GM23338 (cell line): ENCODE results near the gene TOLLIP. TPM values are rescaled to one million over a fixed set of nuclear protein-coding genes. Genes with fewer than 3 reads are reported as not detected.
"Not testable (repeated sequence)": the region's sequence is repeated elsewhere in the genome, so short reads cannot be mapped to it uniquely, and the experiment has no call there.

Experiments
- ATAC-seq: fragments of 200-7000 bp; cut with Tn5 transposase; 3 replicates; pipeline ENCODE4 v1.9.1; 2020
- DNase-seq: peaks from one replicate; pipeline ENCODE4 v3.0.0-alpha.2; 2015; ENCODE audit warnings: low spot score
- H2AFZ ChIP-seq: fragments of 200-600 bp; sonication (generic); 2 replicates; pipeline ENCODE4 v1.8.0; 2016; ENCODE audit warnings: antibody characterized with exemption, mild to moderate bottlenecking, moderate library complexity
- H3F3A ChIP-seq: fragments of 200-600 bp; sonication (generic); replicated peaks from 2 replicates; pipeline ENCODE4 v1.8.0; 2017; ENCODE audit warnings: antibody characterized with exemption, mixed run types, low read depth
- H3K27ac ChIP-seq: fragments of 200-600 bp; sonication (generic); 2 replicates; pipeline ENCODE4 v1.6.1; 2016; ENCODE audit warnings: low read depth
- H3K27me3 ChIP-seq: fragments of 200-600 bp; sonication (generic); 2 replicates; pipeline ENCODE4 v1.8.0; 2016; ENCODE audit warnings: mild to moderate bottlenecking, mixed run types, moderate library complexity; ENCODE audit not compliant: insufficient read depth
- H3K36me3 ChIP-seq: fragments of 200-600 bp; sonication (generic); 2 replicates; pipeline ENCODE4 v1.8.0; 2016; ENCODE audit warnings: mild to moderate bottlenecking; ENCODE audit not compliant: insufficient read depth
- H3K4me1 ChIP-seq: fragments of 200-600 bp; sonication (generic); 2 replicates; pipeline ENCODE4 v1.8.0; 2016; ENCODE audit warnings: mild to moderate bottlenecking, moderate library complexity; ENCODE audit not compliant: insufficient read depth
- H3K4me2 ChIP-seq: fragments of 200-600 bp; sonication (generic); 2 replicates; pipeline ENCODE4 v1.7.1; 2017; ENCODE audit warnings: mixed run types
- H3K4me3 ChIP-seq: fragments of 200-600 bp; sonication (generic); 2 replicates; pipeline ENCODE4 v1.6.1; 2016; ENCODE audit warnings: mixed run types
- H3K79me2 ChIP-seq: fragments of 200-600 bp; sonication (generic); replicated peaks from 2 replicates; pipeline ENCODE4 v1.8.0; 2017; ENCODE audit warnings: mild to moderate bottlenecking; ENCODE audit not compliant: insufficient read depth
- H3K9me2 ChIP-seq: fragments of 200-600 bp; sonication (generic); 2 replicates; pipeline ENCODE4 v1.8.0; 2017; ENCODE audit not compliant: insufficient read depth
- H4K20me1 ChIP-seq: fragments of 200-600 bp; sonication (generic); replicated peaks from 2 replicates; pipeline ENCODE4 v1.8.0; 2017; ENCODE audit warnings: mild to moderate bottlenecking; ENCODE audit not compliant: insufficient read depth
- H3K27ac Mint-ChIP-seq: 2 replicates; pipeline ENCODE4 v1.8.0; 2020; ENCODE audit warnings: inconsistent platforms, mild to moderate bottlenecking, moderate library complexity, mixed read lengths
- H3K27me3 Mint-ChIP-seq: 3 replicates; pipeline ENCODE4 v1.8.0; 2022; ENCODE audit warnings: low read depth, mild to moderate bottlenecking, moderate library complexity, mixed read lengths, inconsistent platforms; ENCODE audit not compliant: insufficient read depth, poor library complexity
- H3K36me3 Mint-ChIP-seq: 3 replicates; pipeline ENCODE4 v1.8.0; 2021; ENCODE audit warnings: low read depth, mild to moderate bottlenecking, inconsistent platforms, moderate library complexity, mixed read lengths
- H3K4me1 Mint-ChIP-seq: 3 replicates; pipeline ENCODE4 v1.8.0; 2020; ENCODE audit warnings: mild to moderate bottlenecking, inconsistent platforms, mixed read lengths
- H3K4me3 Mint-ChIP-seq: 3 replicates; pipeline ENCODE4 v1.8.0; 2021; ENCODE audit warnings: moderate library complexity, mild to moderate bottlenecking, inconsistent platforms, mixed read lengths
- H3K9me3 Mint-ChIP-seq: 3 replicates; pipeline ENCODE4 v1.8.0; 2020; ENCODE audit warnings: moderate library complexity, mild to moderate bottlenecking, inconsistent platforms, mixed read lengths
- CREB1 ChIP-seq: fragments of 250-450 bp; sonication (Bioruptor Pico); IDR thresholded peaks from 2 replicates; pipeline ENCODE4 v1.5.0; 2020; ENCODE audit warnings: low read depth, mild to moderate bottlenecking, moderate library complexity
- EZH2 ChIP-seq: fragments of 200-600 bp; sonication (generic); IDR thresholded peaks from one replicate; pipeline ENCODE4 v1.8.0; 2017; ENCODE audit warnings: antibody characterized with exemption, mild to moderate bottlenecking, low read depth; ENCODE audit not compliant: unreplicated experiment
- NANOG ChIP-seq: IDR thresholded peaks from 2 replicates; pipeline ENCODE4 v1.6.1; 2016; ENCODE audit warnings: antibody characterized with exemption, borderline replicate concordance
- POLR2AphosphoS5 ChIP-seq: IDR thresholded peaks from 2 replicates; pipeline ENCODE4 v1.6.1; 2016; ENCODE audit warnings: antibody characterized with exemption, low read depth
- ZNF331 ChIP-seq: fragments of 250-450 bp; sonication (Bioruptor Pico); IDR thresholded peaks from 2 replicates; pipeline ENCODE4 v1.5.0; 2020; ENCODE audit warnings: low read depth, mild to moderate bottlenecking, moderate library complexity
- polyA plus RNA-seq: library from polyadenylated mRNA; unstranded; fragments of >200 nt; fragmentation: Nextera tagmentation; extraction: Ambion mirVana; gene quantifications from 2 replicates; pipeline ENCODE4 v1.2.1, GENCODE V29; 2016
- total RNA-seq: library from RNA; depleted of rRNA; stranded (reverse); fragments of >200 nt; shearing (Covaris generic); gene quantifications from 2 replicates; pipeline ENCODE4 v1.2.3, GENCODE V29; 2014
- TF ChIP-seq, protein P1 (sequence below): IDR thresholded peaks from 2 replicates; pipeline ENCODE4 v1.6.1; 2016; ENCODE audit warnings: antibody characterized with exemption

TOLLIP gene
- total and polyA plus RNA-seq, 2 experiments from 2014 or later, result 13.5 to 18.0 TPM

DNA sequence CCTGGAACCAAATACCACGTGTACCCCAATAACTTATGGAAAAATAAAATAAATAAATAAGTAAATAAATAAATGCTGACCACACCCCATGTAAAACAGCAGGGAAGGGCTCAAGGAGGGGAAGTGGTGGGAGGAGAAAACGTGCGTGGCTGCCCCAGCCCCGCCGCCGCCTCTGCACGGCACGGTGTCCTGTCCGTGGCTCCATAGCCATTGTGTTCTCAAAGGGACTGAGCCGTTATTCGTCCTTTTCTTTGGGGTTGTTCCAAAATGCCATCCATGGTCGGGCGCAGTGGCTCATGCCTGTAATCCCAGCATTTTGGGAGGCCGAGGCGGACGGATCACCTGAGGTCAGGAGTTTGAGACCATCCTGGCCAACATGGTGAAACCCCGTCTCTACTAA is 49.5 kb upstream of the TOLLIP start:
- H3K27me3 Mint-ChIP-seq, H3K9me2 ChIP-seq, H3F3A ChIP-seq, ATAC-seq, H3K4me2 ChIP-seq, H3K36me3 ChIP-seq, H3K36me3 Mint-ChIP-seq, H3K27ac ChIP-seq, H3K79me2 ChIP-seq, H3K4me3 Mint-ChIP-seq, H4K20me1 ChIP-seq, DNase-seq, H3K4me1 ChIP-seq, H3K27me3 ChIP-seq, H3K4me3 ChIP-seq, H3K27ac Mint-ChIP-seq, H2AFZ ChIP-seq, H3K4me1 Mint-ChIP-seq: not testable (repeated sequence)
- peaks cover 26% of the 10 kb centered on the region for H3K9me3 Mint-ChIP-seq

DNA sequence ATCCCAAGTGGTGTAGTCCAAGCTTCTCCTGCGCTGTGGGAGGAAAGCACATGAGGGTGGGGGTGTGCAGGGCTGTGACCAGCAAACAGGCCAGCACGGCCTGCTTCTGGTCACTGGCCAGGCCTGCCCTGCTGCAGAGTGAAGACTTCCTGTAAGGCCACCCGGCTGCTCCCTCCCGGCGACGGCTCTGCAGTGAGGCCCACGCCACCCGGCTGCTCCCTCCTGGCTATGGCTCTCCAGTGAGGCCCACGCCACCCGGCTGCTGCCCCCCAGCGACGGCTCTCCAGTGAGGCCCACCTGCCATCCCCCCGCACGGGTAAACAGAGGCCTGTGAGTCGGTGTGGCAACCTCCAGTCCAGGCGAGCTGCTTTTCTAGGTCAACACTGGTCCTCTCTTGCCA is 48.9 kb upstream of the TOLLIP start:
- Histone ChIP-seq H3K27me3 (no peaks in the 10 kb centered on the region), H2AFZ (no peak overlapping the region), H4K20me1 (no peaks in the 10 kb centered on the region), H3K4me2 (no peak overlapping the region), H3K9me2 (no peaks in the 10 kb centered on the region), H3K4me1 (no peaks in the 10 kb centered on the region), H3K79me2 (no peaks in the 10 kb centered on the region), H3K36me3 (no peaks in the 10 kb centered on the region), H3F3A (no peaks in the 10 kb centered on the region), H3K4me3 (no peak overlapping the region), H3K27ac (no peak overlapping the region)
- DNase-seq (no peak), ATAC-seq (no peak)
- Mint-ChIP-seq H3K27ac (no peak overlapping the region), H3K27me3 (peaks cover 10% of the 10 kb centered on the region), H3K4me1 (peaks cover 2% of the 10 kb centered on the region; the same call in 1 of the 3 replicates), H3K36me3 (no peaks in the 10 kb centered on the region; the same call in 2 of the 3 replicates), H3K4me3 (no peak overlapping the region), H3K9me3 (peaks cover 21% of the 10 kb centered on the region; the same call in 2 of the 3 replicates)
- no peak for TF ChIP-seq ZNF331 (CRISPR knock-in tag)
- TF ChIP-seq POLR2AphosphoS5, result no peak
- TF ChIP-seq, protein P1, sequence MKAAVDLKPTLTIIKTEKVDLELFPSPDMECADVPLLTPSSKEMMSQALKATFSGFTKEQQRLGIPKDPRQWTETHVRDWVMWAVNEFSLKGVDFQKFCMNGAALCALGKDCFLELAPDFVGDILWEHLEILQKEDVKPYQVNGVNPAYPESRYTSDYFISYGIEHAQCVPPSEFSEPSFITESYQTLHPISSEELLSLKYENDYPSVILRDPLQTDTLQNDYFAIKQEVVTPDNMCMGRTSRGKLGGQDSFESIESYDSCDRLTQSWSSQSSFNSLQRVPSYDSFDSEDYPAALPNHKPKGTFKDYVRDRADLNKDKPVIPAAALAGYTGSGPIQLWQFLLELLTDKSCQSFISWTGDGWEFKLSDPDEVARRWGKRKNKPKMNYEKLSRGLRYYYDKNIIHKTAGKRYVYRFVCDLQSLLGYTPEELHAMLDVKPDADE, result no peak
- TF ChIP-seq CREB1 (CRISPR knock-in tag), result no peak
- TF ChIP-seq EZH2, result no peak

DNA sequence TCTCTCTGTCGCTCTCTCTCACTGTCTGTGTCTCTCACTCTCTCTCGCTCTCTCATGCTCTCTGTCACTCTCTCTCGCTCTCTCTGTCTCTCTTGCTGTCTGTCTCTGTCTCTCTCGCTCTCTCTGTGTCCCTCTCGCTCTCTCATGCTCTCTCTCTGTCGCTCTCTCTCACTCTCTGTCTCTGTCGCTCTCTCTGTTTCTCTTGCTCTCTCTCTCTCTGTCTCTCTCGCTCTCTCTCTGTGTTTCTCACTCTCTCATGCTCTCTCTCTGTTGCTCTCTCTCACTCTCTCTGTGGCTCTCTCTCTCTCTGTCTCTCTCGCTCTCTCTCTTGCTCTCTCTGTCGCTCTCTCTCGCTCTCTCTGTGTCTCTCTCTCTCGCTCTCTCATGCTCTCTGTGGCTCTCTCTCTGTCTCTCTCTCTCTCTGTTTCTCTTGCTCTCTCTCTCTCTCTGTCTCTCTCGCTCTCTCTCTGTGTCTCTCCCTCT is 47.1 kb upstream of the TOLLIP start:
- no peaks in the 10 kb centered on the region for H3K9me2 ChIP-seq
- no peaks in the 10 kb centered on the region for H3K4me1 ChIP-seq
- Mint-ChIP-seq H3K9me3 (peaks cover 8% of the 10 kb centered on the region; the same call in 1 of the 3 replicates), H3K27ac (no peak overlapping the region), H3K4me3 (no peak overlapping the region), H3K27me3 (peaks cover 12% of the 10 kb centered on the region), H3K36me3 (no peaks in the 10 kb centered on the region; the same call in 2 of the 3 replicates), H3K4me1 (peaks cover 2% of the 10 kb centered on the region; the same call in 2 of the 3 replicates)
- no peak for ATAC-seq
- H4K20me1 ChIP-seq, result no peaks in the 10 kb centered on the region
- H3K36me3 ChIP-seq, result no peaks in the 10 kb centered on the region
- no peaks in the 10 kb centered on the region for H3F3A ChIP-seq
- no peak overlapping the region for H3K4me2 ChIP-seq
- no peak for TF ChIP-seq NANOG
- TF ChIP-seq, protein P1, result no peak
- H3K27me3 ChIP-seq, result no peaks in the 10 kb centered on the region
- no peak overlapping the region for H3K4me3 ChIP-seq
- no peak for DNase-seq
- no peak overlapping the region for H2AFZ ChIP-seq
- H3K79me2 ChIP-seq, result no peaks in the 10 kb centered on the region
- H3K27ac ChIP-seq, result no peak overlapping the region
